Limb (tissue), 2 donors: ENCODE measurements around the gene STAMBP.
"Not testable (repeated sequence)": the region's sequence is repeated elsewhere in the genome, so short reads cannot be mapped to it uniquely, and the experiment has no call there.

Experiments
- DNase-seq, 2 donors: peaks; one replicate each; pipeline ENCODE4 v3.0.0-alpha.2; 2016; ENCODE audit errors: extremely low spot score in 2 of 2

The STAMBP gene

DNA sequence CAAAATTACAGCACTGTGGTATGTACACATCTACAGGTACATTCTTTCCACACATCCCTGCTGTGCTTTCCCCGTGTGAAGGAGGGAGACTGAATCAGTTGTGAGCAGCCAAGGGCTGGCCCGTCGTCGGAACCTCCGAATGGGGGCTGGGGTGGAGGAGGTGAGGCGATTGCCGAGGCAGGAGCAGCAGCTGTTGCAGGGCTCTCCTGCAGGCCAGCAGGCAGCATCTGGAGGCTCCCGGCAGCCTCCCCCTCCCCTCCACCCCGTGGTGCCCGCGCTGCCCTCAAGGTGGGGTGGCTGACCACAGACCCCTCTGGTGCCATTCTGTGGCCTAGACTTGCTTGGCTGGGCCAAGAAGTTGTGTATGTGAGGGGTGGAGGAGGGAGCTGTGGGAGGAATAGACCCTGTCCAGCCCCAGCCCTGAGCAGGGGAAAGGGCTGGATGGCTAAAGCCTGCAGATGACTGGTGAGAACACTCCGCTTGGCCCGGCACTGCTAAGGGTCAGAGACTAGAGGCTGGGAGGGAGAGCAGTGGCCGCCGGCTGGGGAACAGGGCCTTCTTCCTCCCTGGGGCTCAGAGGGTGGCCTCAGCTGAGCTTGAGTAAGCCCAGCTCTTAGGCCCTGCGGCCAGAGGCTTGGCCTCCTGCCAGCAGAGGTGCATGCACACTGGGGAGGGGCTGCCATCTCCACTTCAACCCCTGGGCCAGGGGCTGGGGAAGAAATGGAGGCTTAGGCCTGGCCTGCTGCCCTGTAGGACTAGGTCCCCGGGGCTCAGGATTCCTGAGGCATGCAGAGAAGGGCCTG is 7.6 kb downstream of the STAMBP start:
- no peak for DNase-seq

DNA sequence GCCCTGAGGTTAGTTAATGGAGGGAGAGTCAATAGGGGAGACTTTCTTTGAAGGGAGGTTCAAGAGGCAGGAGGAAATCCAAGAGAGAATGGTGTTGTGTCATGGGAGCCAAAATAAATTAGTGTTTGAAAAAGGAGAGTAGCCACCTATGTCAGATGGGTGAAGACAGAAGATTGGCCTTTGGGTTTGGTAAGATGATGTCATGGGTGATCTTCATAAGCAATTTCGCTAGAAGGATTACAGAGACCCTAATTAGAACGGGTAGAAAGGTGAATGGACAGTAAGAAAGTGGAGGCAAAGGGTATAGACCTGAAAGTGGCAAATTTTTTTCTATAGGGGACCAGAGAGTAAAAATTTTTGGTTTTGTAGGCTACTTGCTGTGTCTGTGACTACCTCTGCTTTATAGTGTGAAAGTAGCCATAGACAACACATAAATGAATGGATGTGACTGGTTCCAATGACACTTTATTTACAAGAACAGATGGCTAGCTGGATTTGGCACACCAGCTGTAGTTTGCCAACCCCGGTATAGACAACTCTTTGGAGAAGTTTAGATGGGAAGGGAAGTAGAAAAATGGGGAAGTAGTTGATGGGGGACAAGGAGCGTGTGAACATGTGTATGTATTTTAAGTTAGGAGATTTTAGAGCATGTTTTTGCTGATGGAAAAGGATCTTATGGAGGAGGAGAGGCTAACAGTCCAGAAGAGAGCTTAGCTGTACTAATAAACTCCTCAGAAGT is 9.3 kb downstream of the STAMBP start:
- no peak for DNase-seq

DNA sequence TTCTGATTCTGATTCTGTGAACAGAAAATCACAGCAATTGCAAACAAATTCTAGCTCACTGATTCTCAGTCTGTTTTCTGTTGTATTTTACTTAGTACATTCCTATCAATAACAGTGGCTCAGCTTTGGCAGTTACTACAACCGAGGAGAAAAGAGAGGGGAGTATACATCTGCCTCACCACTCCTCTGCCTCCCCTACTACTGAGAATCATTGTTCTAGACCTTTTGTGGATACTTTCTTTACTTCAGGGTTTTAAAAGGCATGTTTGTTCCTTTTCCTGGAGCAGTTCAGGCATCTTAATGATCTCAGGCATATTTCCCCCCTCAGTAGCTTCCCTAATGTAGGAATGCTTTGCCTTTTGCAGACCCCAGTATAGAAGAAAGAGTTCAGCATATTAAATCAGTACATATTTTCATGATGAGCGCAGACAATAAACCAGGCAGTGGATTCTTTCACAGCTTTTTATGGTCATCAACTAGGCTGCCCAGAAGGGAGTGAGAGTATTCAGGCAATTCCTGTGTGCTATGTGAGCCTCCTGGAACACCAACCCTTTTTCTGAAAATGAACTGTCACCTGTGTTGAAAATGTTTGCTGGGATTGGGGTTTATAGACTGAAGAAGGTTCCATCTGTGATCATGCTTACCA is 10.3 kb downstream of the STAMBP start:
- DNase-seq, result no peak

DNA sequence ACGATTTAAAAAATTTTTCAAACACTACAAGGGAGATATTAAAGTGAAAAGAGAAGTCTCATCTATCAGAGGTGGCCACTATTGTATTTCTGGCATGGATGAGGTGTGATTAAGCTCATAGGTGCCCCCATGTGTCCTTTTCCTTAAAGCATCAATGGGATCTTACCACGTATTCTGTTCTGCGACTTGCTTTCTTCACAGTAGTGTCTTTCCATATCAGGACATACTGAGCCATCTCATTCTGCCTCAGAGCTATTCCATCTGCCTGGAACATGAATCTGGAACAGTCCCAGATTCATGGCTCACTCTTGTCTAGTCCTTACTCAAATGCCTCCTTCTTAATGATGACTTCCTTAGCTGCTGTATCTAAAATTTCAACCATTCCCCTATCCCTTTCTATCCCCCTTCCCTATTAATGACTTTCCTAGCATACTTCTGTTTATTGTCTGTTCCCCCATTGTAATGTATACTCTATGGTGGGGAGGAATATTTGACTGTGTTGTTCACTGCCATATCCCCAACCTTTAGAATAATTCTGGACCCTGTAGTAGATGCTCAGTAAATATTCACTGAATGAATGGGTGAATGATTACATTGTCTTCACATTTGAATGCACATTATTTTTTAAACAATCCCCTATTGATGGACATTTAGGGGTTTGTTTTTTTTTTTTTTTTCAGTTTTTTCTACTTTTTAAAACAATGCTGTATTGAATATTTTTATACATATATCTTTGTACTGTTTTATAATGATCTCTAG is 11.1 kb downstream of the STAMBP start:
- DNase-seq, result no peak

DNA sequence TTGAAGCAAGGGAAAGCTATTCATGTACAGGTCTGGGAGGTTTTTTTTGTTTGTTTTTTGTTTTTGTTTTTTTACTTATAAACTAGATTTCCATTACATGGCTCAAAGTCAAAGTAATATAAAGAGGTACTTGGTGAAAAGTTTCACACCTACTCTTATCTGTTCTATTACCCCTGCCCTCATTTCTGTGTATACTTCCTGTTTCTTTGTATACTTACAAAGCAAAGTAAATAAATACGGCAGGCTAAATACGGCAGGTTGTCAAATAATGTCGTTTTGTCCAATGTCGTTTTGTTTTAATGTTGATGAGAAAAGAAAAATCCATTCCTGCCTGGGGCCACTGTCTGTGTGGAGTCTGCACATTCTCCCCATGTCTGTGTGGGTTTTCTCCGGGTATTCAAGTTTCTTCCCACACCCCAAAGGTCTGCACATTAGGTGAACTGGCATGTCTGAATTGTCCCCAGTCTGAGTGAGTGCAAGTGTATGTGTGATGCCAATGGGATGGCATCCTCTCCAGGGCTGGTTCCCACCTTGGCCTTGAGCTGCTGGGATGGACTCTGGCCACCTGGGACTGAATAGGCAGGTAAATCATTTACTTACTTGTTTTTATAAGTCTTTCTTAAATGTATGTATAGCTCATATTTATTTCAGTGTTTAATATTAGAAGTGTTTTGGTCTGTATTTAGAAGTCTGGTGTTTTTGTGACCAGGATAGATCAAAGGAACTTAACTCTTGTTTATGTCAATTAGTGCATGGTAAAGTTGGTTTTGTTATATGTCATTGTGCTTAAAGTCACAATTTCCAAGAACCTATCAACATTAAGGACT is 13.4 kb downstream of the STAMBP start:
- DNase-seq, result no peak

DNA sequence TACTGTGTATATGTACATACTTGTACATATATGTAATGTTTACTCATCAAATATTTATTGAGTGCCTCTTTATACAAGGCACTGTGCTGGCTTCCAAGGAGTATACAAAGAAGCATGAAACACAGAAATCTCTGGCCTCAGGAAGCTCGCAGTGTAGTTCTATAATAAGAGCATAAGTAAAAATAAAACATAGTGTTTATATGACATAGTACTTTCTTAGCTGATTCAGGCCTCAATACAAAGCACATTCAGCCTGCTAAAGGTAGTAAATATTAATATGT is 13.9 kb downstream of the STAMBP start:
- no peak for DNase-seq

DNA sequence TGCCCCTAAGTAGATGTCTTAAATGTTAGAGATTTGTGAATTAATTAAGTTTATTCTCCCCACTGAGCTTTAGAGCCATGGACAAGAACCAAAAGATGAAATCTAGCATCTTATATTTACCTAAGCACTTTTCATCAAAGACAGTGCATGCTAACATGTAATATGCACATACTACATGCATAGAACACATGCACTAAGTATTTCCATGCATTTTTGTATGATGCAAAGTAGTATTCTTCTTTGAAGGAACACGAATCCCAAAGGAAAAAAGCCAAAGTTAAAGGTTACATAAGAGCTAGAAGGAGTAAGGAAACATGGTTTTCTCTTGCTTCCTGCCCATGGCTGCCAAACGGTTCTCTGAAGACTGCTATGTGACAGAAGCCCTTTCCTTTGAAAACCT is 15.3 kb downstream of the STAMBP start:
- DNase-seq, result no peak

DNA sequence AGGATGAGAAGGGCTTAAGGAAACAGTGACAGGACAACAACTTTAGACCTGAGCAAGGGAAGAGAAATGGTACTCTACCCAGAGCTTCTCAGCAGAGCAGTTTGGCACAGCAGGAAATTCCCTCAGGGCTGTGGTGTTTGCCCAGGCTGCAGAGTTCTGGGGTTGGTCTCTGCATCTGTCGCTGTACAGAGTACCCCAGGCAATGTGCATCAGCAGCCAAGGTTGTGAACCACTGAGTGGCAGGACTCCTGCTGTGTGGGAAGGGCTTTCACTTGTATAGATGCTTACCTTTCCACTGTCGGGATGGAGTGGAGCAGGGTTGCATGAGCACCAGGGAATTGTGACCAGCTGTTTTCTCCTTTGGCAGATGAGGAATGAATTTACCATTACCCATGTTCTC is 21.2 kb downstream of the STAMBP start:
- DNase-seq, result no peak

DNA sequence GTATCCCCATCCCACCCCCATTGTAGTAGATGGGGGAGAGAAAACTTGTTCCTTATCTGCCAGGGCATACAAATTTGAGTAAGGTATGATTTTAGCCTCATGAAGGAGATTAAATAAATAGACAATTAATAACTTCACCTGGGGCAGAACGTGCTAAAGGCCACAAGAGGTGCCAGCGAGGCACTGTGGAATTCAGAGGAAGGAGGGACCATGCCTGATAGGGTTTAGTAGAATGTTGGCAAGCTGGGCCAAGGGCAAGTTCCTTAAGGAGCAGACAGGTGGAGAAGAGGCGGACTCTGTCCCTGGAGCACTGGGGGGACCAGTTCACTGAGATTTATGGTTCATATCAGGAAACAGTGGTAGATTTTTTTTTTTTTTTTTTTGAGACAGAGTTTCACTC is 22.5 kb downstream of the STAMBP start:
- DNase-seq, result no peak

DNA sequence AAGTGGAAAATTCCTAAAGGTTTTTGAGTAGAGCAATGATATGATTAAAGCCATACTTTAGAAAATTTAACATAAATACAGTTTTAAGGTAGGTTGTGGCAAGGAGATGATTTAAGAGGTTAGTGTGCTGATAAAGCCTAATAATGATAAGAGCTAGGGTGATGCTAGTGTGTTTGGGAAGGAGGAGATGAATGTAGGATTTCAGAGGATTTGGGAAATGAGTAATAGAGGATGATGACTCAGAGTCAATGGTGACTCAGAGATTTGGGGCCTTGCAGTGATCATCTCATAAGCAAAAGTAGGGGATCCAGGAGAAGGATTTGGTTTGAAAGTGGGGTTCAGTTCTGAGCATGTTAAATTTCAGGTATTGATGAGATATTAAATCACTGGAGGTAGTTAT is 23.3 kb downstream of the STAMBP start:
- DNase-seq, result no peak

DNA sequence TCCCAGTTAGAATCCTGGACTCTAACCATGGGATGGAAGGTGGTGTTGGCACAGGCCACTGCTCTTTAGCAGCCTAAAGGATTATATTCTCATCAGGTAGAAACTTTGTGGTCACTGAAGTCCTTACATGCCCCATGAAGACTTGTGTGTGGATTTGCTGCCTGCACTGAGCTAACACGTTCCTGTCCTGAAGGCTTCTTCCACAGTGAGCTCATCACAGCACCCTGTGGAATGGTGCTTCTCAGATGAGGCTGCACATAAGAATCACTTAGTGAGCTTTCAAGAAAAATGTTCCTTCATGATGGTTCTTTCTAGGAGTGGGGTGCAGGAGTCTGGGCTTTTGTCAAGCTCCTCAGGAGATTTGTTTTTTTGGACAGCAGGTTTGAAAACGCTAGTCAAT is 26.8 kb downstream of the STAMBP start:
- DNase-seq, result no peak

DNA sequence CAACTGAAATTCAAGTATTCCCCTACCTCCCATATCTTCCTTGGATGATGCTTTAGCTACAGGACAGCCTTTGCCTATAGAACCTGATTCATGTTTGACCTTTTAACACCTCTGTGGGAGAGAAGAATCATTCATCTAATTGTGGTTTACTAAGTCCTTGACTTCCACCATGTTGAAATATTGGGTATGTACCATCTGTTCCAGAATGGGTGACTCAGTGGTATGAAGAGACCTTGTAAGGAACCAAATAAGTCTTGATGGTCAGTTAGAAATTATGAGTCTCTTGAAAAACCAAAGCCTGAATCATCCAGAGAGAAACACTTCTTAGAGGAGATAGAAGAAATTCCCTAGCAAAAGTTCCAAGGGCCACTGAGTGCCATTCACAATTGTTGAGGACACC is 27.5 kb downstream of the STAMBP start:
- DNase-seq, result no peak

DNA sequence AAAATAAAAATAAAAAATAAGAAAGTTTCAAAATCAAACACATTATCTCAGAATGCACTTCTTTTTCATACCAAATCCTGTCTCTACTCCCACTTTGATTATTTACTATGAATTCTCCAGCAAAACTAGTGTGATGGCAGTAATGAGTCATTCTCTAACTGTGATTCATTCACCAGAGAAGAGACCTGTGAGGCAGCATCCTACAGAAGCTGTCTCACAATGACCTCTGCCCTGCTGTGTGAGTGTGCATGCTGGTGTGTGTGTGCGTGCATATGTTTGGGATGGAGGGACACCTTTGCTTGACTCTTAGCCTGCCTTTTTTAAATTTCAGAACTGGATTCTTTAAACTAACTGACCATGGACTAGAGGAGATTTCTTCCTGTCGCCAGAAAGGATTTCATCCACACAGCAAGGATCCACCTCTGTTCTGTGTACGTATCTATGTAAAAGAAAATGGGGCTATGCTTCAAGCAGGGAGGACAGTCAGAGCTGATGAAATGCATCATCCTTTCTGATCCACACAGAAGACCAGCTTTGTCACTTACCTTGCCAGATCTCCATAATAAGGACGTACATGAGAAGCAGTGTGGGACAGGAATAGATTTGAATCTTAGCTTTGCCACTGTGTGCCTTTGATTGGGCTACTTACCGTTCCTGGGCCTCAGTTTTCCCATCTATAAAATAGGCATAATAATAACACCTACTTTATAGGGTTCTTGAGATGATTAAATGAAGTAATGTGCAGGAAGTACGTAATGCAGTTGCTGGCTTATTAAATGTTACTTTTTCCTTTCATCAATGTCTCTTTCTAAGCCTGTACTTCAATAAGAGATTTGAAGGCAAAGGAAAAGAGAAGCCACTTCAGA is 31.2 kb downstream of the STAMBP start:
- DNase-seq, result no peak

DNA sequence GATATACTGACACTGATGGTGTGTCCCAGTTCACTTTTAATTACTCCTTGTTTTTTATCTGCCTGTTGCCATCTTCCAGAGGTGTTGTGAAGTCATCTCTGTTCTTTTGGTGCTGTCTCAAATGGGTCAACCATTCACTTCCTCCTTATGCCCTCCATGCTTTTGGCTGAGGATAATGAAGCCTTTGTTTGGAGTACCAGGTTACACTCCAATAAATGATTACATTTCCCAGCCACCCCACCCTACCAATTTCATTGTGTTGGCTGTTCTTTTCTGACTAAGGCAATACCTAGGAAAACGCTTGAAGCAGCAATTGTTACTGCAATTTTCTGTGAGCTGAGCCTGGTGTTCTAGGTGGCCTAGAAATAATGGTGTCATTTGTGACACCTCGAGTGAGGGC is 34.2 kb downstream of the STAMBP start:
- DNase-seq, result no peak

DNA sequence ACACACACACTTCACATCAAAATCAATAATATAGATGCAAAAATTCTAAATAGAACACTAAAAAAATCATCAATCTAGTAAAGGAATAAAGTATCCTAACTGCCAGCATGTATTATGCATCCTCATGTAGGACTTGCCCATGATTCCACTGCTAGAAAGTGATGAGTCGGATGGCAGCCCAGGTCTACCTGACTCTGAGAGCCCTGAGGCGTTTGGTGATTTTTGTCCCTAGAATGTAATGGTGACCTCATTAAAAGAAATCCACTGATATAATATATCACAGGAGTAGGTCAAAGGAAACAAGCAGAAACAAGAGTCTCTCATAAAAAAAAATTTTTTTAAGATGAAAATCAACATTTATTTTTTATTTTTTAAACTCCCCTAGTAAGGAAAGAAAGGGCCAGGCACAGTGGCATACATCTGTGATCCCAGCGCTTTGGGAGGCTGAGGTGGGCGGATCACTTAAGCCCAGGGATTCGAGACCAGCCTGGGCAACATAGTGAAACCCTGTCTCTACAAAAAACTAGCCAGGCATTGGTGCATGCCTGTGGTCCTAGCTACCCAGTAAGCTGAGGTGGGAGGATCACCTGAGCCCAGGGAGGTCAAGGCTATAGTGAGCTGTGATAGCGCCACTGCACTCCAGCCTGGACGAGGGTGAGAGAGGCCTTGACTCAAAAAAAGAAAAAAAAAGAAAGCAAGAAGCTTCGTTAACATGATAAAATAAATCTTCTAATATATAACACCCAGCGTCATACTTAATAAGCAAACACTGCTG is 39.6 kb downstream of the STAMBP start:
- DNase-seq, result no peak

DNA sequence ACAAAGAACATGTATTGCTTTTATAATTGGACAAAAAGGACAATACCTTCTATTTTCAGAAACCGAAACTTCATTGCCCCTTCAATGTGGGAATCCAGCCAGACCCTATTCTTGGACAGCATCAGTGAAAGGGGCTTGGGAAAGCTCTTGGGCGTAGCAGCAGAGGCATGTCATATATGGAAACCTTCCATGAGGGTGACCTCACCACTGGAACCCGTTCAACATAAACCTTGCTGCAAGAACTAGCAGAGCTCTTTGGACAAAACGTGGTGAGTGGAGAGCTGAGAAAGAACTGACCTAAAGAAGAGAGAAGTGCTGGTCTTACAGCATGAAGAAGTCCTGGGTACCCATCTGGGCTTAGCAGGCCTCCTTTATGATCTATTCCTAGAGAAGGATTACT is 41.3 kb downstream of the STAMBP start:
- DNase-seq, result peak; percentile 76 to 77

DNA sequence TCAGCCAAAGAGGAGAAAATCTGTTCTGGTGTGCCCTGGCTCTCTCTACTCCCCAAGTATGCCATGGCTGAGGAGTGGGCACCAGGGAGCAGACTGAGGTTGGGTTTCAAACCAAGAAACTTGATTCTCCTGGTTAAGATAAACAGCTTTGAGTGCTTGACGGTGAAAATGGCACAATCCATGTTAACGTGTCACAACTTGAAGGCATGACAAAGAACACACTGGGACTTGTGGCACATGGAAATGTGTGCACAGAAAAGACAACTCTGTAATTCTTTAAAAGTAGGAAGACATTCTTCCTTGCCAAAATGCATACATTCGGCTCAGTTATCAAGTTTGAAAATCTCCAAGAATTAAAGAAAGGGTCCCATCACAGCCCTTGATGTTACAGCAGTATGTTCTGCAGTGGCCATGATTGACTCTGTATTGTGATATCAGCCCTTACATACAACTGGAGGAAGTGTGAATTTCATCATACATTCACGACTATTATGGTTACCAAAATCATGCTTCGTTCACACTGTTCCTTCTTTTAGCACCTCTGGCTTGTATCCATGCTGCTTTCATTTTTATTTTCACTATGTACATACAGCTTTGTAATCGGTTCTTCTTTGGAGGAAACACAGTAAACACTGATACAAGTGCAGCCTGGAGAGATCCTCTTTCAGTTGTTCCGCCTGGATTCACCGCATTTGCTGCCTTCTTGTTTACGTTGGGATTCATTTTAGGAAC is 48.5 kb downstream of the STAMBP start:
- no peak for DNase-seq

DNA sequence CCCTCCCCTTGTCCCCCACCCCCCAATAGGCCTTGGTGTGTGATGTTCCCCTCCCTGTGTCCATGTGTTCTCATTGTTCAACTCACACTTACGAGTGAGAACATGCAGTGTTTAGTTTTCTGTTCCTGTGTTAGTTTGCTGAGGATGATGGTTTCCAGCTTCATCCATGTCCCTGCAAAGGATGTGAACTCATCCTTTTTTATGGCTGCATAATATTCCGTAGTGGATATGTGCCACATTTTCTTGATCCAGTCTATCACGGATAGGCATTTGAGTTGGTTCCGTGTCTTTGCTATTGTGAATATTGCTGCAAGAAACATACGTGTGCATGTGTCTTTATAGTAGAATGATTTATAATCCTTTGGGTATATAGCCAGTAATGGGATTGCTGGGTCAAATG is 49.2 kb downstream of the STAMBP start:
- not testable (repeated sequence) for DNase-seq

DNA sequence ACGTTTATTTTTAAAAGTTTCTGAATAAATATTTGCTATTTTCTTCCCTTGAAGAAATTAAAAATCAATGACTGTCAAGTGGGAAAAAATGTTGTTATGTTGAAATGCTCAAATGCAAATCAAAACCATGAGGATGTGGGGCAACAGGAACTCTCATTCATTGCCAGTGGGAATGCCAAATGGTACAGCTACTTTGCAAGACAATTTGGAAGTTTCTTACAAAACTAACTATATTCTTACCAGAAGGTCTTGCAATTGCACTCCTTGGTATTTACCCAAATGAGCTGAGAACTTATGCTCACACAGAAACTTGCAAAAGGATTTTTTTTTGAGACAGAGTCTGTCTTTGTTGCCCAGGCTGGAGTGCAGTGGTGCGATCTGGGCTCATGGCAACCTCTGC is 56.6 kb downstream of the STAMBP start:
- no peak for DNase-seq
